Smooth muscle cell of the brain vasculature (primary cell): ENCODE data around the gene SLC17A9.

Experiments
- DNase-seq: peaks from one replicate; pipeline ENCODE4 v3.0.0-alpha.2; 2012; ENCODE audit warnings: low read depth, low spot score

SLC17A9 gene

GRCh38 chr20:62982124-62983075 is 29.9 kb downstream of the SLC17A9 start:
- no peak for DNase-seq

- no peak for DNase-seq
These were observed 30.7 kb downstream of the SLC17A9 start for GRCh38 chr20:62983210-62983609.

- DNase-seq = no peak
These were observed 32.3 kb downstream of the SLC17A9 start for GRCh38 chr20:62984666-62985443.

GRCh38 chr20:62985444-62985778 is 32.9 kb downstream of the SLC17A9 start:
- DNase-seq = no peak

GRCh38 chr20:62986257-62986800 is 33.8 kb downstream of the SLC17A9 start:
- no peak for DNase-seq

GRCh38 chr20:62987114-62987513 is 34.6 kb downstream of the SLC17A9 start:
- no peak for DNase-seq

- no peak for DNase-seq
These were observed 36.7 kb downstream of the SLC17A9 start for GRCh38 chr20:62989201-62989601.

- DNase-seq = no peak
These were observed 37.9 kb downstream of the SLC17A9 start for GRCh38 chr20:62990306-62990825.

- no peak for DNase-seq
These were observed 38.8 kb downstream of the SLC17A9 start for GRCh38 chr20:62991196-62991807.

- no peak for DNase-seq
These were observed 39.4 kb downstream of the SLC17A9 start for GRCh38 chr20:62991863-62992262.

- DNase-seq = no peak
These were observed 41.5 kb downstream of the SLC17A9 start for GRCh38 chr20:62993856-62994494.

GRCh38 chr20:62994869-62995281 is 42.4 kb downstream of the SLC17A9 start:
- no peak for DNase-seq

- no peak for DNase-seq
These were observed 43.0 kb downstream of the SLC17A9 start for GRCh38 chr20:62995481-62995880.

- no peak for DNase-seq
These were observed 43.5 kb downstream of the SLC17A9 start for GRCh38 chr20:62995898-62996595.

- DNase-seq = no peak
These were observed 44.1 kb downstream of the SLC17A9 start for GRCh38 chr20:62996596-62996982.

- DNase-seq = no peak
These were observed 45.0 kb downstream of the SLC17A9 start for GRCh38 chr20:62997417-62998035.

- no peak for DNase-seq
These were observed 45.9 kb downstream of the SLC17A9 start for GRCh38 chr20:62998449-62998848.

- no peak for DNase-seq
These were observed 47.1 kb downstream of the SLC17A9 start for GRCh38 chr20:62999580-62999979.

GRCh38 chr20:63000036-63000435 is 47.5 kb downstream of the SLC17A9 start:
- DNase-seq = no peak

GRCh38 chr20:63000958-63001357 is 48.4 kb downstream of the SLC17A9 start:
- no peak for DNase-seq
